VCaP (cell line): ENCODE data around the gene KRIT1.
"Not testable (repeated sequence)": the region's sequence is repeated elsewhere in the genome, so short reads cannot be mapped to it uniquely, and the experiment has no call there.

Experiments used
- H3K27ac ChIP-seq: fragments of 450-650 bp; 2 replicates; pipeline ENCODE4 v1.5.1; 2017
- CTCF ChIP-seq: fragments of 450-650 bp; conservative IDR thresholded peaks from 2 replicates; pipeline ENCODE4 v1.5.1; 2017; ENCODE audit warnings: mild to moderate bottlenecking, moderate library complexity

The KRIT1 gene

GRCh38 chr7:92259610-92260247 lies 14.0 kb upstream of the KRIT1 start:
- no peak for TF ChIP-seq CTCF
- no peak overlapping the region for H3K27ac ChIP-seq

GRCh38 chr7:92259062-92259461 lies 13.3 kb upstream of the KRIT1 start:
- H3K27ac ChIP-seq, result no peak overlapping the region
- no peak for TF ChIP-seq CTCF

- H3K27ac ChIP-seq, result no peak overlapping the region
- no peak for TF ChIP-seq CTCF
Measured at GRCh38 chr7:92255308-92255707, 9.6 kb upstream of the KRIT1 start.

GRCh38 chr7:92254800-92255199 lies 9.1 kb upstream of the KRIT1 start:
- H3K27ac ChIP-seq, result not testable (repeated sequence)

GRCh38 chr7:92253251-92253650 lies 7.5 kb upstream of the KRIT1 start:
- no peak overlapping the region for H3K27ac ChIP-seq
- no peak for TF ChIP-seq CTCF

- TF ChIP-seq CTCF, result no peak
- H3K27ac ChIP-seq, result no peak overlapping the region
Measured at GRCh38 chr7:92251181-92251580, 5.5 kb upstream of the KRIT1 start.

GRCh38 chr7:92250603-92251002 lies 4.9 kb upstream of the KRIT1 start:
- no peak for TF ChIP-seq CTCF
- no peak overlapping the region for H3K27ac ChIP-seq

GRCh38 chr7:92246360-92247101 lies 817 bp upstream of the KRIT1 start:
- peak overlapping the region; percentile 92 for H3K27ac ChIP-seq
- TF ChIP-seq CTCF, result no peak
